Testis (tissue), 2 donors: ENCODE results near the gene NUDT6.

Experiments used
- CTCF ChIP-seq, 3 experiments: fragments of 450-650 bp in 2 of 3; fragments of 200-600 bp in 1 of 3; sonication (generic) in 1 of 3; IDR thresholded peaks; one replicate each; pipeline ENCODE4 v1.5.1; 2016 to 2019; ENCODE audit warnings: antibody characterized with exemption in 3 of 3, mild to moderate bottlenecking in 2 of 3, moderate library complexity in 1 of 3
- POLR2A ChIP-seq: fragments of 450-650 bp; IDR thresholded peaks from one replicate; pipeline ENCODE4 v1.6.1; 2017; ENCODE audit warnings: antibody characterized with exemption, mild to moderate bottlenecking, moderate library complexity

GRCh38 chr4:122903766-122904288 is 18.6 kb downstream of the NUDT6 start:
- TF ChIP-seq POLR2A (no peak), CTCF (IDR thresholded peaks at IDR 0.05) (no peak)
